Measurements from ENCODE around the gene MTAP. TPM values are rescaled to one million over a fixed set of nuclear protein-coding genes. Genes with fewer than 3 reads are reported as not detected.

Gene MTAP
- total RNA-seq, 4 donors from 2014 or later, result 13.3 to 40.3 (median 27.3) TPM

DNA sequence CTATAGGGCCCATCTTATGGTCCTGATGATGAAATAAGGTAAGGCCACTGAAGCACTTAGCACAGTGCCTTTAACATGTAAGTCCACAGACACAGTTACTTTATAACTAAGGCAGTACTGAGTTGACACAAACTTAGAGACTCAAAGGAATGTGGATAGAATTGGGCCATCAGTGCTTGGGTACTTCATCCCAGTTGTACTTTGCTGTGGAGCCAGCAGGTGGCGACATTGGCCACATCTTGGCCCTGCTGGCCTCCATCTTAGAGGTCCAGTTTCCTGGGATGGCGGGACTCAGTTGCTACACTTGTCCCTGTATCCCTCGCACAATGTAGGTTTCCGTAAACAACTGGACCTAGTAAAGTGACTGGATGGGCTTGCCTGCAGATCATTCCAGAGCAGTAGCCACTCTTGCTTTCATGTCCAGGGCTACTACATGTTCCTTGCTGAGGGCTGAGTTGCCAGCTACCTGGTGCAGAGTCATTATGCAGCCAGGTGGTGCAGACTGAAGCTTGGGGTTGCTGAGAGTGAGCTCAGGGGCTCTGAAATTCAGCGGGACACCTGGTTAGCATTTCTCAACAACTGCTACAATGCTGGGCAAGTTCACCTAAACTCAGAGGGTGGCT is 10.6 kb downstream of the MTAP start:
- peaks cover 0 to 32% (median 0%) of the 10 kb centered on the region in 3 donors for H3K36me3 ChIP-seq
- DNase-seq, result peak; percentile 69 to 89 (median 85)
- H3K4me1 ChIP-seq, result peaks cover 0 to 8% (median 2%) of the 10 kb centered on the region in 4 donors
- peak overlapping the region in 1 of 4 donors; percentile 24 for H3K4me3 ChIP-seq
- H3K27ac ChIP-seq, result no peak overlapping the region
- no peak for TF ChIP-seq POLR2A (IDR thresholded peaks at IDR 0.05)
- TF ChIP-seq, protein P1, sequence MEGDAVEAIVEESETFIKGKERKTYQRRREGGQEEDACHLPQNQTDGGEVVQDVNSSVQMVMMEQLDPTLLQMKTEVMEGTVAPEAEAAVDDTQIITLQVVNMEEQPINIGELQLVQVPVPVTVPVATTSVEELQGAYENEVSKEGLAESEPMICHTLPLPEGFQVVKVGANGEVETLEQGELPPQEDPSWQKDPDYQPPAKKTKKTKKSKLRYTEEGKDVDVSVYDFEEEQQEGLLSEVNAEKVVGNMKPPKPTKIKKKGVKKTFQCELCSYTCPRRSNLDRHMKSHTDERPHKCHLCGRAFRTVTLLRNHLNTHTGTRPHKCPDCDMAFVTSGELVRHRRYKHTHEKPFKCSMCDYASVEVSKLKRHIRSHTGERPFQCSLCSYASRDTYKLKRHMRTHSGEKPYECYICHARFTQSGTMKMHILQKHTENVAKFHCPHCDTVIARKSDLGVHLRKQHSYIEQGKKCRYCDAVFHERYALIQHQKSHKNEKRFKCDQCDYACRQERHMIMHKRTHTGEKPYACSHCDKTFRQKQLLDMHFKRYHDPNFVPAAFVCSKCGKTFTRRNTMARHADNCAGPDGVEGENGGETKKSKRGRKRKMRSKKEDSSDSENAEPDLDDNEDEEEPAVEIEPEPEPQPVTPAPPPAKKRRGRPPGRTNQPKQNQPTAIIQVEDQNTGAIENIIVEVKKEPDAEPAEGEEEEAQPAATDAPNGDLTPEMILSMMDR (IDR thresholded peaks at IDR 0.05), result peak; percentile 59 to 95 (median 90)
- no peaks in the 10 kb centered on the region for H3K27me3 ChIP-seq
- H3K9me3 ChIP-seq, result no peaks in the 10 kb centered on the region

DNA sequence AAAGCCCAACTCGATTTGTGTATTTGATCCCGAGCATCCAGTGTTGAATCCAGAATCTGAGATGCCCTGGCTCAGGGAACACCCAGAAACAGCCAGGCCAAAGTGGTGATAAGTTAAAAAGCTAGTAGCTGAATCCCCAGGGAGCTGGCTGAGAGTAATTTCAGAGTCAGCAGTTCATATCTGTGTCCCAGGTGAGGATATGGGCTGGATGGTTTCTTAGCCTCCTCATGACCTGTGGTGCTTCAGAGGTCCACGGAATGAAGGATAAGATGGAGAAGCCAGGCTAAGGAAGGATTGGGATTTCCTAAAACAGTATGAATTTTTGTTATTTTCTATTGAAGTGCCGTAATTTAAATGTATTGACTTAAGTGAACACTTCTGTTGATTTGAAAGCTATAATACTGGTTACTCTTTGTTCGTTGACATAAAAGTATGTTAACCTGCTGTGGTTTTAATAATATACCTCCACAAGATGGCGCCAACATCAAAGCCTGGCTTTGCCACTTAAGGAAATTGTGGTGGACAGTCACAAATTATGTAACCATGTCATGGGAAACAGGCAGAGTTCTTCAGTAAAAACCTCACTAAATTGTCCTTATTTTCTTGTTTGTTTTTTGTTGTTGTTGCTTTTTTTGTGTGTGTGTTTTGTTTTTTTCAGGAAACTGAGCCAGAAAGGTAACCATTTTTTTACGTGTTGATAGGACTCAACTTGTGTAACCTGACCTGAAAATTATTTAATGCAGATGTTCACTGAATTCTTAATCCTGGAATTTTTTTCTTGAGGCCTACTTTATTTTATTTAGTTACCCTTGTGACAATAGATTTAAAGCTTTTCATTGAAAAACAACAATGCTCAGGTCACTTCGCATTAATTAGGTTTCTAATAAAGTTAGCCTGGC is 11.4 kb downstream of the MTAP start:
- Histone ChIP-seq H3K36me3 (peaks cover 0 to 35% (median 0%) of the 10 kb centered on the region in 3 donors), H3K4me1 (peaks cover 0 to 8% (median 2%) of the 10 kb centered on the region in 4 donors), H3K27ac (no peak overlapping the region), H3K4me3 (no peak overlapping the region), H3K27me3 (no peaks in the 10 kb centered on the region), H3K9me3 (no peaks in the 10 kb centered on the region)
- no peak for TF ChIP-seq POLR2A (IDR thresholded peaks at IDR 0.05)
- TF ChIP-seq, protein P1 (IDR thresholded peaks at IDR 0.05), result peak; percentile 65 to 97 (median 94)
- peak in 2 of 3 donors; percentile 56 to 86 for DNase-seq

DNA sequence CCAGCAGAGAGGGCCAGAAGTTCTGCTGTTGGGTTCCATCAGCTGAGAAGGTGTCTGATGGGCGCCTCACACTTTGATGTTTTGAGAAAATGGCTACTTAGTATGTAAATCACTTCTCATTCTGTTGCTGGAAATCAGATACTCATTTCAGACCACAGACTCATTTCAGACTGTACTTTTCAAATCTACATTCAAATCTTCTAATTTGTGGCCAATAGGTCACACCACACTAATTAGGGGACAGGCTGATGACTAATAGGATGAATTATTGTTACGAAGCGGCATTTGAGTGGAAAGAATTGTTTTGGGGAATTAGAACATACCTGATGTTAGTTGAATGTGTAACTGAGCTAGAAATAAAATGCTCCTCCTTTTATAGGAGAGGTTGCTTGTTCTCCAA is 13.2 kb downstream of the MTAP start:
- H3K36me3 ChIP-seq, result peaks cover 0 to 38% (median 0%) of the 10 kb centered on the region in 3 donors
- H3K27ac ChIP-seq, result no peak overlapping the region
- H3K4me3 ChIP-seq, result no peak overlapping the region
- no peak for DNase-seq
- peaks cover 0 to 8% (median 2%) of the 10 kb centered on the region in 4 donors for H3K4me1 ChIP-seq
- no peaks in the 10 kb centered on the region for H3K9me3 ChIP-seq
- TF ChIP-seq, protein P1 (IDR thresholded peaks at IDR 0.05), result no peak
- TF ChIP-seq POLR2A (IDR thresholded peaks at IDR 0.05), result no peak
- no peaks in the 10 kb centered on the region for H3K27me3 ChIP-seq

DNA sequence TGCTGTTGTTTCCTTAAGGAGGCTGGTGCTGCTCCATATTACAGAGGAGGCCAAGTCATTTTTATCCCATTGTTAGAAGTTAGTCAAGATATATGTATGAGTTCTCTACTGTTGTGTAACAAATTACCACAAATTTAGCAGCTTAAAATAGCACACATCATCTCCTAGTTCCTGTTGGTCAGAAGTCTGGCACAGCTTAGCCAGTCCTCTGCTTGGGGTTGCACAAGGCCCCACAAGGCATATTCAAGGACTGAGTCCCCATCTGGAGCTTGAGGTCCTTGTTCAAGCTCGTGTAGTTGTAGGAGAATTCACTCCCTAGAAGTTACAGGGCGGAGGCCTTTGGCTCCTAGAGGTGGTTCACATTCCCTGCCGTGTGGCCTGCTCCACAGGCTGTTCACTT is 14.7 kb downstream of the MTAP start:
- no peaks in the 10 kb centered on the region for H3K27me3 ChIP-seq
- peaks cover 0 to 38% (median 0%) of the 10 kb centered on the region in 3 donors for H3K36me3 ChIP-seq
- H3K4me3 ChIP-seq, result no peak overlapping the region
- DNase-seq, result no peak
- H3K9me3 ChIP-seq, result no peaks in the 10 kb centered on the region
- no peak overlapping the region for H3K27ac ChIP-seq
- TF ChIP-seq, protein P1 (IDR thresholded peaks at IDR 0.05), result no peak
- TF ChIP-seq POLR2A (IDR thresholded peaks at IDR 0.05), result no peak
- peaks cover 0 to 8% (median 2%) of the 10 kb centered on the region in 4 donors for H3K4me1 ChIP-seq

DNA sequence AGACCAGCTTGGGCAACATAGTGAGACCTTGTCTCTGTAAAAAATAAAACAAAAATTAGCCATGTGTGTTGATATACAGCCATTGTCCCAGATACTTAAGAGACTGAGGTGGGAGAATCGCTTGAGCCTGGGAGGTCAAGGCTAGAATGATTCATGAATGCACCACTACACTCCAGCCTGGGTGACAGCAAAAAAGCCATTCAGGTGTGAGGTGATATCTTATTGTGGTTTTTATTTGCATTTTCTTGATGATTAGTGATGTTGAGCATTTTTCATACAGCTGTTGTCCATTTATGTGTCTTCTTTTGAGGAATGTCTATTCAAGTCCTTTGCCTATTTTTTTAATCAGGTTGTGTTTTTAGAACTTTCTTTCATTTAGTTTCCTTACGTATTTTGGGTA is 23.2 kb downstream of the MTAP start:
- Histone ChIP-seq H3K4me1 (no peaks in the 10 kb centered on the region), H3K27ac (no peak overlapping the region), H3K4me3 (no peak overlapping the region), H3K9me3 (no peaks in the 10 kb centered on the region), H3K36me3 (peaks cover 0 to 15% (median 0%) of the 10 kb centered on the region in 3 donors), H3K27me3 (no peaks in the 10 kb centered on the region)
- TF ChIP-seq, protein P1 (IDR thresholded peaks at IDR 0.05), result no peak
- no peak for TF ChIP-seq POLR2A (IDR thresholded peaks at IDR 0.05)
- no peak for DNase-seq
